ENCODE results near the gene ST6GAL1. TPM values are rescaled to one million over a fixed set of nuclear protein-coding genes. Genes with fewer than 3 reads are reported as not detected.

ST6GAL1 gene
- total and polyA plus RNA-seq, 2 of the 13 experiments (the other 11 are each of a cell fraction or from before 2014, with no cell fraction given), result 79.9 to 164 TPM

DNA sequence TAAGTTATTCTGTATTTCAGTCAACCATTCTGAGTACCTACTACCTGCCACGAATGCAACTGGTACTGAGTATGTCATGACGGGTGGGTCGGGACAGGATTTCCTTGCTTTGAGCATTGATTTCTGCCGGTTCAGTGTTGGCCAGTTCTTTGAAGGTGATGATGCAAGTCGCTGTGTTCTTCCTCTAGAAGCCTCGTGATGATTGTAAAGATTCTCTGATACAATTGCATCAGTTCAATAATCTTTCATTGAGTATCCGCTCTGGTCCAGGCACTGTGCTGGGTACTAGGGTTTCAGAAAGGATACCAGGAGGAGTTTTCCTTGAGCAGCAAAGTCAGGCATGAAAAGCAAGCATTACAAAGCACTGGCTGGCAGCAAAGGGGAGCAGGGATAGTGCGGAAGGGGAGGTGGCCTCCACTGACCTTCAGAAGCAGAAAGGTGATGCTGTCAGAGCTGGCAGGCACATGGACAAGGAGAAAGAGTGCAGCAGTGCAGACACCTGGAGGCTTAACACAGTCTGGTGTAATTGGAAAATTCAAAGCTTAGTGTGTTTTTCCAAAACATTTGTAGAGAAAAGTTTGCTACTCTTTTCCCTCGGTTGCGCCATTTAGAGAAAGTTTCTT, 108.9 kb downstream of the ST6GAL1 start (continued):
- TF ChIP-seq, protein P1, sequence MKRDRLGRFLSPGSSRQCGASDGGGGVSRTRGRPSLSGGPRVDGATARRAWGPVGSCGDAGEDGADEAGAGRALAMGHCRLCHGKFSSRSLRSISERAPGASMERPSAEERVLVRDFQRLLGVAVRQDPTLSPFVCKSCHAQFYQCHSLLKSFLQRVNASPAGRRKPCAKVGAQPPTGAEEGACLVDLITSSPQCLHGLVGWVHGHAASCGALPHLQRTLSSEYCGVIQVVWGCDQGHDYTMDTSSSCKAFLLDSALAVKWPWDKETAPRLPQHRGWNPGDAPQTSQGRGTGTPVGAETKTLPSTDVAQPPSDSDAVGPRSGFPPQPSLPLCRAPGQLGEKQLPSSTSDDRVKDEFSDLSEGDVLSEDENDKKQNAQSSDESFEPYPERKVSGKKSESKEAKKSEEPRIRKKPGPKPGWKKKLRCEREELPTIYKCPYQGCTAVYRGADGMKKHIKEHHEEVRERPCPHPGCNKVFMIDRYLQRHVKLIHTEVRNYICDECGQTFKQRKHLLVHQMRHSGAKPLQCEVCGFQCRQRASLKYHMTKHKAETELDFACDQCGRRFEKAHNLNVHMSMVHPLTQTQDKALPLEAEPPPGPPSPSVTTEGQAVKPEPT (CRISPR knock-in tag; IDR thresholded peaks at IDR 0.05; ENCODE audit: low read depth), result 0 out of 2 replicates have a peak, but pooled peaks have one; percentile 62
- TF ChIP-seq, protein P2, sequence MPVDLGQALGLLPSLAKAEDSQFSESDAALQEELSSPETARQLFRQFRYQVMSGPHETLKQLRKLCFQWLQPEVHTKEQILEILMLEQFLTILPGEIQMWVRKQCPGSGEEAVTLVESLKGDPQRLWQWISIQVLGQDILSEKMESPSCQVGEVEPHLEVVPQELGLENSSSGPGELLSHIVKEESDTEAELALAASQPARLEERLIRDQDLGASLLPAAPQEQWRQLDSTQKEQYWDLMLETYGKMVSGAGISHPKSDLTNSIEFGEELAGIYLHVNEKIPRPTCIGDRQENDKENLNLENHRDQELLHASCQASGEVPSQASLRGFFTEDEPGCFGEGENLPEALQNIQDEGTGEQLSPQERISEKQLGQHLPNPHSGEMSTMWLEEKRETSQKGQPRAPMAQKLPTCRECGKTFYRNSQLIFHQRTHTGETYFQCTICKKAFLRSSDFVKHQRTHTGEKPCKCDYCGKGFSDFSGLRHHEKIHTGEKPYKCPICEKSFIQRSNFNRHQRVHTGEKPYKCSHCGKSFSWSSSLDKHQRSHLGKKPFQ (CRISPR knock-in tag; IDR thresholded peaks at IDR 0.05; ENCODE audit: insufficient replicate concordance), result no peak
- TF ChIP-seq, protein P3, sequence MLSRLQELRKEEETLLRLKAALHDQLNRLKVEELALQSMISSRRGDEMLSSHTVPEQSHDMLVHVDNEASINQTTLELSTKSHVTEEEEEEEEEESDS (CRISPR knock-in tag; IDR thresholded peaks at IDR 0.05; ENCODE audit: borderline replicate concordance), result 0 out of 2 replicates have a peak, but pooled peaks have one; percentile 44
- TF ChIP-seq GLI4 (CRISPR knock-in tag; IDR thresholded peaks at IDR 0.05; ENCODE audit: borderline replicate concordance) (no peak), SIX1 (CRISPR knock-in tag; IDR thresholded peaks at IDR 0.05; ENCODE audit: borderline replicate concordance) (no peak), ZBTB3 (CRISPR knock-in tag; IDR thresholded peaks at IDR 0.05; ENCODE audit: borderline replicate concordance, low read depth) (no peak), ZNF143 (CRISPR knock-in tag; IDR thresholded peaks at IDR 0.05) (peak; percentile 28; the same call in 1 of the 2 replicates), CEBPB (IDR thresholded peaks at IDR 0.05; ENCODE audit: borderline replicate concordance, low read depth, low read length) (peak; percentile 74; the same call in 1 of the 2 replicates), DMAP1 (CRISPR knock-in tag; IDR thresholded peaks at IDR 0.05) (peak; percentile 70; the same call in 1 of the 2 replicates), ZNF432 (CRISPR knock-in tag; IDR thresholded peaks at IDR 0.05; ENCODE audit: borderline replicate concordance) (no peak), JARID2 (CRISPR knock-in tag; IDR thresholded peaks at IDR 0.05; ENCODE audit: insufficient replicate concordance) (peak; percentile 39), MXD4 (CRISPR knock-in tag; IDR thresholded peaks at IDR 0.05) (peak; percentile 90), CHD4 (IDR thresholded peaks at IDR 0.05; ENCODE audit: borderline replicate concordance, low read length) (no peak), ZNF451 (CRISPR knock-in tag; IDR thresholded peaks at IDR 0.05) (no peak)
- TF ChIP-seq, protein P4, sequence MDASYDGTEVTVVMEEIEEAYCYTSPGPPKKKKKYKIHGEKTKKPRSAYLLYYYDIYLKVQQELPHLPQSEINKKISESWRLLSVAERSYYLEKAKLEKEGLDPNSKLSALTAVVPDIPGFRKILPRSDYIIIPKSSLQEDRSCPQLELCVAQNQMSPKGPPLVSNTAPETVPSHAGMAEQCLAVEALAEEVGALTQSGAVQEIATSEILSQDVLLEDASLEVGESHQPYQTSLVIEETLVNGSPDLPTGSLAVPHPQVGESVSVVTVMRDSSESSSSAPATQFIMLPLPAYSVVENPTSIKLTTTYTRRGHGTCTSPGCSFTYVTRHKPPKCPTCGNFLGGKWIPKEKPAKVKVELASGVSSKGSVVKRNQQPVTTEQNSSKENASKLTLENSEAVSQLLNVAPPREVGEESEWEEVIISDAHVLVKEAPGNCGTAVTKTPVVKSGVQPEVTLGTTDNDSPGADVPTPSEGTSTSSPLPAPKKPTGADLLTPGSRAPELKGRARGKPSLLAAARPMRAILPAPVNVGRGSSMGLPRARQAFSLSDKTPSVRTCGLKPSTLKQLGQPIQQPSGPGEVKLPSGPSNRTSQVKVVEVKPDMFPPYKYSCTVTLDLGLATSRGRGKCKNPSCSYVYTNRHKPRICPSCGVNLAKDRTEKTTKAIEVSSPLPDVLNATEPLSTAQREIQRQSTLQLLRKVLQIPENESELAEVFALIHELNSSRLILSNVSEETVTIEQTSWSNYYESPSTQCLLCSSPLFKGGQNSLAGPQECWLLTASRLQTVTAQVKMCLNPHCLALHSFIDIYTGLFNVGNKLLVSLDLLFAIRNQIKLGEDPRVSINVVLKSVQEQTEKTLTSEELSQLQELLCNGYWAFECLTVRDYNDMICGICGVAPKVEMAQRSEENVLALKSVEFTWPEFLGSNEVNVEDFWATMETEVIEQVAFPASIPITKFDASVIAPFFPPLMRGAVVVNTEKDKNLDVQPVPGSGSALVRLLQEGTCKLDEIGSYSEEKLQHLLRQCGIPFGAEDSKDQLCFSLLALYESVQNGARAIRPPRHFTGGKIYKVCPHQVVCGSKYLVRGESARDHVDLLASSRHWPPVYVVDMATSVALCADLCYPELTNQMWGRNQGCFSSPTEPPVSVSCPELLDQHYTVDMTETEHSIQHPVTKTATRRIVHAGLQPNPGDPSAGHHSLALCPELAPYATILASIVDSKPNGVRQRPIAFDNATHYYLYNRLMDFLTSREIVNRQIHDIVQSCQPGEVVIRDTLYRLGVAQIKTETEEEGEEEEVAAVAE (CRISPR knock-in tag; IDR thresholded peaks at IDR 0.05; ENCODE audit: borderline replicate concordance), result no peak
- TF ChIP-seq, protein P5, sequence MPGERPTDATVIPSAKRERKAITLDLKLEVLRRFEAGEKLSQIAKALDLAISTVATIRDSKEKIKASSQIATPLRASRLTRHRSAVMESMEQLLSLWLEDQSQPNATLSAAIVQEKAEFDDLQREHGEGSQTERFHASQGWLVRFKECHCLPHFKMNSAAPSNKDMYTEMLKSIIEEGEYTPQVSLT (CRISPR knock-in tag; IDR thresholded peaks at IDR 0.05; ENCODE audit: borderline replicate concordance, low read depth), result no peak
- TF ChIP-seq, protein P6, sequence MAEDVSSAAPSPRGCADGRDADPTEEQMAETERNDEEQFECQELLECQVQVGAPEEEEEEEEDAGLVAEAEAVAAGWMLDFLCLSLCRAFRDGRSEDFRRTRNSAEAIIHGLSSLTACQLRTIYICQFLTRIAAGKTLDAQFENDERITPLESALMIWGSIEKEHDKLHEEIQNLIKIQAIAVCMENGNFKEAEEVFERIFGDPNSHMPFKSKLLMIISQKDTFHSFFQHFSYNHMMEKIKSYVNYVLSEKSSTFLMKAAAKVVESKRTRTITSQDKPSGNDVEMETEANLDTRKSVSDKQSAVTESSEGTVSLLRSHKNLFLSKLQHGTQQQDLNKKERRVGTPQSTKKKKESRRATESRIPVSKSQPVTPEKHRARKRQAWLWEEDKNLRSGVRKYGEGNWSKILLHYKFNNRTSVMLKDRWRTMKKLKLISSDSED (CRISPR knock-in tag; IDR thresholded peaks at IDR 0.05), result no peak

All from HepG2 (cell line).